ENCODE results near the gene CENPF.

DNA sequence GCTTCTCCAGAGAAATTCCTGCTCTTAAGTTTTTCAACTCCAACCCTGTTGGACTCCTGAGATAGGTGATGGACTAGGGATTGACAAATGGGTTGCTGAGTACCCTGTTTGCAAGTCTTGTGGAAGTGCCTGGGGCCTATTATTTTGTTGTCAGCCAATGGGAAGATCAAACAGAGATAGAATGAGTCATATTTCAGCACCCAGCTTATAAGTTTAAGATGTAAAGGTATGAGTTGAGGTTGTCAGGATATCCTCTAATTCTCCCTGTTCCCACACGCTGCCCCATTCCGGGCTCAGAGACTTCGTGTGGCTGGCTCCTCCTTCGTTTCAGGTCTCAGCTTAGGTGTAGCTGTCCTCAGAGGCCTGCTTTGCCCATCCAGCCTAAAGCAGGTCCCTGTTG, 91.8 kb downstream of the CENPF start:
- TF ChIP-seq CTCF (conservative IDR thresholded peaks at IDR 0.05) (no peak), EZH2 (IDR thresholded peaks at IDR 0.05; ENCODE audit: low read depth) (no peak)

Data from PC-9 (cell line).